ENCODE results near the gene FABP2. TPM values are rescaled to one million over a fixed set of nuclear protein-coding genes. Genes with fewer than 3 reads are reported as not detected.
"Not testable (repeated sequence)": the region's sequence is repeated elsewhere in the genome, so short reads cannot be mapped to it uniquely, and the experiment has no call there.

Gene FABP2
- total RNA-seq = not detected
- polyA plus RNA-seq = not detected

DNA sequence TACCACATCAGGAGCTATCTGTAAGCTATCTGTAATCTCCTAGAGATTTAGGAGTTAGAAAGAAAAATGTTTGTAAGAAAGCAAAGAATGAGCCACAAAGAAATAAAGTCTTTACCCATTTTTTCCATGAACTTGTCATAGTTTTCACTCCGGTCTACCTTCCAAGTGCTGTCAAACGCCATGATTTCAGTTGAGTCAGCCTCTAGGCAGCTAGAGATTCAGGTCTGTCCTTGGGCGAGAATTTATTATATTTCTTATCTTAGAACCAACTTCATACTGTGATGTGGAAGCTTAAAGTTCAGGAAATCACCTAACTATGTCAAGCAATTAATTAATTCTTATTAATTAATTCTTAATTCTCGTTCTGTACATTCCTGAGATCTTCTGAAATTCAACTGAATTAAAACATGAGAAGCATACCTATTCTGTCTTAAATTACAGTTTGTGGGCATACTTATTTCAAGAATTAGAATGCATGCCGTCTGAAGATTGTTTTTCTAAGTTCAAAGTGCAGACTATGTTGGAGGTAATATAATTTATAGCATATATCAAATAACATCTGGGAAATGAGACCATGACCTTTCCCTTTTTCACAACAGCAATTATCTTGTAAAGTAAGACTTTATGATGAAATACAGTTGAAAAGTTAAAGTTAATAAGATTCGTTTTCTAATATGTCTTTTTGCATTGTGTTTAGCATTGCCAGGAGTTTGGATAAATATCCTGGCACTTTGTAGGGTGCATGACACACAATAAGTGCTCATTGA, at the start of gene FABP2:
FABP2 (minus strand) TSS at position 218 of the 767 bp plus-strand sequence; CDS start at position 182, 36 bp downstream.
- no peaks in the 10 kb centered on the region for H3K4me1 Mint-ChIP-seq
- H3K27ac Mint-ChIP-seq = no peak within 1 kb of the TSS
- H3K4me3 ChIP-seq (ENCODE audit: low read length) = no peak within 1 kb of the TSS
- no peak for DNase-seq
- H3K4me3 Mint-ChIP-seq = no peak within 1 kb of the TSS
- peaks cover 0 to 3% (median 0%) of the 10 kb centered on the region in 5 donors for H3K9me3 Mint-ChIP-seq
- no peaks in the 10 kb centered on the region for H3K4me1 ChIP-seq (ENCODE audit: insufficient read depth, low read length)
- H3K27me3 ChIP-seq (ENCODE audit: insufficient read depth, low read length, poor library complexity, severe bottlenecking) = no peaks in the 10 kb centered on the region
- no peaks in the 10 kb centered on the region for H3K36me3 ChIP-seq (ENCODE audit: insufficient read depth, low read length)
- peaks cover 18 to 33% of the 10 kb centered on the region in 2 donors for H3K27me3 Mint-ChIP-seq
- ChIA-PET POLR2A (no interaction called here), CTCF (interaction anchor here (0.7 kb wide), 1 partner anchor 86 kb away, joined by 3 read pairs; no protein-coding TSS in a partner anchor)
- H3K36me3 Mint-ChIP-seq = peaks cover 0 to 2% (median 0%) of the 10 kb centered on the region in 3 donors
- H3K9me3 ChIP-seq (ENCODE audit: low read length) = no peaks in the 10 kb centered on the region
- no peak within 1 kb of the TSS for H3K27ac ChIP-seq (ENCODE audit: low read depth, low read length)

- H3K9me3 ChIP-seq (ENCODE audit: low read length); H3K4me3 ChIP-seq (ENCODE audit: low read length); H3K36me3 Mint-ChIP-seq; H3K27me3 ChIP-seq (ENCODE audit: insufficient read depth, low read length, poor library complexity, severe bottlenecking); CTCF ChIA-PET; H3K27ac ChIP-seq (ENCODE audit: low read depth, low read length); H3K36me3 ChIP-seq (ENCODE audit: insufficient read depth, low read length); POLR2A ChIA-PET; H3K27me3 Mint-ChIP-seq; H3K9me3 Mint-ChIP-seq: not testable (repeated sequence)
- H3K4me3 Mint-ChIP-seq = peak overlapping the region in 1 of 7 donors; percentile 0
- peak in 1 of 5 donors; percentile 50 for DNase-seq
- peaks cover 13% of the 10 kb centered on the region for H3K4me1 ChIP-seq (ENCODE audit: insufficient read depth, low read length)
- peak overlapping the region in 3 of 8 donors; percentile 52 to 67 (median 65) for H3K27ac Mint-ChIP-seq
- H3K4me1 Mint-ChIP-seq = peaks cover 15 to 31% (median 18%) of the 10 kb centered on the region in 3 donors
Measured at GRCh38 chr4:119370951-119371683, 49.2 kb upstream of the FABP2 start.

- peak in 3 of 5 donors; percentile 54 to 88 (median 58) for DNase-seq
- H3K4me3 ChIP-seq (ENCODE audit: low read length); H3K27ac ChIP-seq (ENCODE audit: low read depth, low read length); H3K36me3 ChIP-seq (ENCODE audit: insufficient read depth, low read length); H3K9me3 Mint-ChIP-seq; H3K9me3 ChIP-seq (ENCODE audit: low read length); H3K27me3 ChIP-seq (ENCODE audit: insufficient read depth, low read length, poor library complexity, severe bottlenecking); H3K27me3 Mint-ChIP-seq; H3K36me3 Mint-ChIP-seq; POLR2A ChIA-PET; CTCF ChIA-PET: not testable (repeated sequence)
- Mint-ChIP-seq H3K27ac (peak overlapping the region in 4 of 8 donors; percentile 17 to 72 (median 66)), H3K4me1 (peaks cover 15 to 31% (median 18%) of the 10 kb centered on the region in 3 donors), H3K4me3 (peak overlapping the region in 2 of 7 donors; percentile 1 to 40)
- H3K4me1 ChIP-seq (ENCODE audit: insufficient read depth, low read length) = peaks cover 13% of the 10 kb centered on the region
Measured at GRCh38 chr4:119370392-119370791, 48.5 kb upstream of the FABP2 start.

- Mint-ChIP-seq H3K27me3 (peaks cover 3 to 11% of the 10 kb centered on the region in 2 donors), H3K4me1 (peaks cover 12 to 27% (median 15%) of the 10 kb centered on the region in 3 donors)
- H3K4me3 Mint-ChIP-seq; H3K27ac ChIP-seq (ENCODE audit: low read depth, low read length); H3K9me3 ChIP-seq (ENCODE audit: low read length); H3K9me3 Mint-ChIP-seq; H3K27ac Mint-ChIP-seq; H3K36me3 Mint-ChIP-seq; H3K36me3 ChIP-seq (ENCODE audit: insufficient read depth, low read length); H3K27me3 ChIP-seq (ENCODE audit: insufficient read depth, low read length, poor library complexity, severe bottlenecking); CTCF ChIA-PET; H3K4me3 ChIP-seq (ENCODE audit: low read length); POLR2A ChIA-PET: not testable (repeated sequence)
- peaks cover 13% of the 10 kb centered on the region for H3K4me1 ChIP-seq (ENCODE audit: insufficient read depth, low read length)
- DNase-seq = peak in 1 of 5 donors; percentile 37
Measured at GRCh38 chr4:119366802-119367201, 44.9 kb upstream of the FABP2 start.

GRCh38 chr4:119364203-119364602, 42.3 kb upstream of the FABP2 start:
- H3K27ac ChIP-seq (ENCODE audit: low read depth, low read length); H3K27ac Mint-ChIP-seq; H3K4me1 ChIP-seq (ENCODE audit: insufficient read depth, low read length); H3K4me3 ChIP-seq (ENCODE audit: low read length); CTCF ChIA-PET; H3K9me3 ChIP-seq (ENCODE audit: low read length); H3K4me1 Mint-ChIP-seq; H3K36me3 Mint-ChIP-seq; H3K36me3 ChIP-seq (ENCODE audit: insufficient read depth, low read length); H3K4me3 Mint-ChIP-seq; H3K27me3 ChIP-seq (ENCODE audit: insufficient read depth, low read length, poor library complexity, severe bottlenecking); DNase-seq; H3K9me3 Mint-ChIP-seq; POLR2A ChIA-PET: not testable (repeated sequence)
- H3K27me3 Mint-ChIP-seq = peaks cover 1 to 15% of the 10 kb centered on the region in 2 donors

DNA sequence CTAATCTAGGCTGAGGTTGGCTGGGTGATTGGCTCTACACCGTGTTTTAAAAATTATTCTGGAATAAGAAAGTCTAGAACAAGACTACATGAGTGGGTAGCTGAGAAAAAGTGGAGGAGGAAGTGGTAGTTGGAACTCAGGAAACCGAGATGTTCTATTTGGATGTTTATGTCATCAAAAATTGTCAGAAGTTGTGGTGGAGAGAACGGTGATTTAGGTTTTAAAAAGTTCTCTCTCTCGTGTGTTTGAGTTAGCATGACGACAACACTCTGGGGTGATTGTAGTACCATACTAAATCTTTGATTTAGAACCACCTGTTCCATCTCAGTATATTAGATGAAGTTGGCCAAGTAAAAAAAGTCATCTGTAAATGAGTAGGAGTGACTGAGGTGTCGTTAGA, 41.4 kb upstream of the FABP2 start:
- H3K27me3 Mint-ChIP-seq = peaks cover 1 to 12% of the 10 kb centered on the region in 2 donors
- H3K27me3 ChIP-seq (ENCODE audit: insufficient read depth, low read length, poor library complexity, severe bottlenecking); H3K9me3 ChIP-seq (ENCODE audit: low read length); H3K27ac ChIP-seq (ENCODE audit: low read depth, low read length); H3K4me1 Mint-ChIP-seq; H3K9me3 Mint-ChIP-seq; H3K36me3 ChIP-seq (ENCODE audit: insufficient read depth, low read length); H3K27ac Mint-ChIP-seq; CTCF ChIA-PET; POLR2A ChIA-PET; H3K4me3 Mint-ChIP-seq; H3K4me1 ChIP-seq (ENCODE audit: insufficient read depth, low read length); H3K4me3 ChIP-seq (ENCODE audit: low read length); H3K36me3 Mint-ChIP-seq: not testable (repeated sequence)
- peak in 1 of 5 donors; percentile 67 for DNase-seq

DNA sequence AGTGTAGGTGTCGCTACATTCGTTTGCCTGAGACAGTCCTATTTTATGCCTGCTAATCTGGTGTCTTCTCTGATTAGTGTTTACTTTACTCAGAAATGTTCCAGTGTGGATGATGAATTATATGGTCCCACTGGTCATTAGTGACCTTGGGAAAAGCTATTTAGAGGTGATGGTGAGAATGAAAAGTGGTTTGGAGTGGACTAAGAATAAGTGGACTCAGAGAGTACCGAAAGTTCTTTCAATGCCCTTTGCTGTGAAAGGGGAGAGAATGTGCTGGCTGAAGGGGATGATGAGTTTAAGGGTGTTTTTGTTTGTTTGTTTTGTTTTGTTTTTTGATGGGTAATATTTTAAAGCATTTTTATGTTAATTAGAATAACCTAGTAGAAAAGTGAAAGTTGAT, 40.5 kb upstream of the FABP2 start:
- CTCF ChIA-PET, H3K4me1 Mint-ChIP-seq, POLR2A ChIA-PET: not testable (repeated sequence)

DNA sequence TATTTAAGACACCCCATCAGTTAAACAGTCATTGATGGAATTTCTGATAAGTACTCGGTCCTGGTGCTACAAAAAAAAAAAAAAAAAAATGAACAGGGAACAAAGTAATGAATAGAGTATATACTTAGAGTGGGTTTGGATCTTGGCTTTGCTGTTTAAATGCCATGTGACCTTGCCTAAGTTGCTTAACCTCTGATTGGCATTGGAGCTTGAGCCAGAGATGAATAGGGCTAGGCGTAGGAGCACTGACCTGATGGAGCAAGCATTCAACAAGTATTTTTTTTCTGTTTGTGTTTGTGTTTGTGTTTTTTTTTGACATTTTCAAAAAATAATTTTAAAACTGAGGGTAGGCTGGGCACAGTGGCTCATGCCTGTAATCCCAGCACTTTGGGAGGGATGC, 37.9 kb upstream of the FABP2 start:
- POLR2A ChIA-PET, CTCF ChIA-PET, H3K4me1 Mint-ChIP-seq: not testable (repeated sequence)

More for the DNA sequence above, 40.5 kb upstream of the FABP2 start:
- not testable (repeated sequence) for H3K27me3 ChIP-seq (ENCODE audit: insufficient read depth, low read length, poor library complexity, severe bottlenecking); H3K36me3 Mint-ChIP-seq; H3K9me3 ChIP-seq (ENCODE audit: low read length); H3K36me3 ChIP-seq (ENCODE audit: insufficient read depth, low read length); H3K27me3 Mint-ChIP-seq; H3K27ac ChIP-seq (ENCODE audit: low read depth, low read length); H3K4me3 ChIP-seq (ENCODE audit: low read length); H3K9me3 Mint-ChIP-seq; H3K4me3 Mint-ChIP-seq; H3K27ac Mint-ChIP-seq; DNase-seq; H3K4me1 ChIP-seq (ENCODE audit: insufficient read depth, low read length)

More for the DNA sequence above, 37.9 kb upstream of the FABP2 start:
- H3K9me3 ChIP-seq (ENCODE audit: low read length); H3K27me3 ChIP-seq (ENCODE audit: insufficient read depth, low read length, poor library complexity, severe bottlenecking); H3K27me3 Mint-ChIP-seq; H3K9me3 Mint-ChIP-seq; H3K36me3 ChIP-seq (ENCODE audit: insufficient read depth, low read length); H3K36me3 Mint-ChIP-seq; H3K4me3 Mint-ChIP-seq; H3K27ac Mint-ChIP-seq; H3K27ac ChIP-seq (ENCODE audit: low read depth, low read length); H3K4me3 ChIP-seq (ENCODE audit: low read length); DNase-seq; H3K4me1 ChIP-seq (ENCODE audit: insufficient read depth, low read length): not testable (repeated sequence)

Measured in CD8-positive, alpha-beta memory T cell (primary cell).